SK-N-SH (cell line): ENCODE measurements around the gene BICC1.

Source experiments
- CTCF ChIP-seq: fragments of 200-600 bp; sonication (generic); IDR thresholded peaks from 2 replicates; pipeline ENCODE4 v1.6.1; 2017; ENCODE audit warnings: antibody characterized with exemption, mild to moderate bottlenecking, moderate library complexity
- EP300 ChIP-seq, 2 experiments: IDR thresholded peaks; 2 replicates each; pipeline versions ENCODE4 v1.4.0 to v1.6.1; 2012; ENCODE audit warnings: borderline replicate concordance in 1 of 2, low read depth in 1 of 2, low read length in 1 of 2
- GABPA ChIP-seq: IDR thresholded peaks from 2 replicates; pipeline ENCODE4 v1.4.0; 2012; ENCODE audit warnings: low read depth, mild to moderate bottlenecking
- MAX ChIP-seq: IDR thresholded peaks from 2 replicates; pipeline ENCODE4 v1.4.0; 2012; ENCODE audit warnings: low read depth
- POLR2AphosphoS5 ChIP-seq: IDR thresholded peaks from 2 replicates; pipeline ENCODE4 v1.6.1; 2012; ENCODE audit warnings: low read depth, low read length
- RAD21 ChIP-seq: IDR thresholded peaks from 2 replicates; pipeline ENCODE4 v1.6.1; 2012; ENCODE audit warnings: mild to moderate bottlenecking, low read length
- TEAD4 ChIP-seq: IDR thresholded peaks from 2 replicates; pipeline ENCODE4 v1.4.0; 2012; ENCODE audit warnings: mild to moderate bottlenecking, borderline replicate concordance; ENCODE audit not compliant: insufficient read depth

GRCh38 chr10:58724781-58725180, 212.1 kb downstream of the BICC1 start:
- TF ChIP-seq POLR2AphosphoS5 (no peak), TEAD4 (no peak), MAX (no peak), RAD21 (no peak), CTCF (no peak), GABPA (no peak), EP300 (IDR thresholded peaks at IDR 0.05; ENCODE audit: borderline replicate concordance in 1 of 2, low read depth in 1 of 2, low read length in 1 of 2) (no peak)
